Fibroblast of skin of left quadriceps (primary cell): ENCODE data around the gene MRPL1.
"Not testable (repeated sequence)": the region's sequence is repeated elsewhere in the genome, so short reads cannot be mapped to it uniquely, and the experiment has no call there.

Experiments
- DNase-seq, 2 experiments: peaks; one replicate each; pipeline ENCODE4 v3.0.0-alpha.2; 2013; ENCODE audit warnings: low read depth in 2 of 2

MRPL1 gene

DNA sequence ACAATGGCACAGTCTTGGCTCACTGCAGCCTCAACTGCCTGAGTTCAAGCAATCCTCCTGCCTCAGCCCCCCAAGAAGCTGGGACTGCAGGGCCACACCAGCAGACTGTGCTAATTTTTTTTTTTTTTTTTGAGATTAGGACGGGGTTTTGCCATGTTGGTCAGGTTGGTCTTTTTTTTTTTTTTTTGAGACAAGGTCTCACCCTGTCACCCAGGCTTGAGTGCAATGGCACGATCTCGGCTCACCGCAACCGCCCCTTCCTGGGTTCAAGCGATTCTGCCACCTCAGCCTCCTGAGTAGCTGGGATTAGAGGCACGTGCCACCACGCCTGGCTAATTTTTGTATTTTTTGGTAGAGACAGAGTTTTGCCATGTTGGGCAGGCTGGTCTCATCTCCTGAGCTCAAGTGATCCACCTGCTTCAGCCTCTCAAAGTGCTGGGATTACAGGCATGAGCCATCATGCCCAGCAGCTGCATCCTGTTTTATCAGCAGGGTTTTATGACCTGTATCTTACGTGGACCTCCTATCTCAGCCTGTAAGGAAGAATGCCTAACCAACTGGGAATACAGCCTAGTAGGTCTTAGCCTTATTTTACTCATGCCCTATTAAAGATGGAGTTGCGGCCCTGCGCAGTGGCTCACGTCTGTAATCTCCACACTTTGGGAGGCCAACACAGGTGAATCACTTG is 13.2 kb upstream of the MRPL1 start:
- no peak for DNase-seq

GRCh38 chr4:77852892-77853495 is 9.6 kb upstream of the MRPL1 start:
- DNase-seq, result no peak

DNA sequence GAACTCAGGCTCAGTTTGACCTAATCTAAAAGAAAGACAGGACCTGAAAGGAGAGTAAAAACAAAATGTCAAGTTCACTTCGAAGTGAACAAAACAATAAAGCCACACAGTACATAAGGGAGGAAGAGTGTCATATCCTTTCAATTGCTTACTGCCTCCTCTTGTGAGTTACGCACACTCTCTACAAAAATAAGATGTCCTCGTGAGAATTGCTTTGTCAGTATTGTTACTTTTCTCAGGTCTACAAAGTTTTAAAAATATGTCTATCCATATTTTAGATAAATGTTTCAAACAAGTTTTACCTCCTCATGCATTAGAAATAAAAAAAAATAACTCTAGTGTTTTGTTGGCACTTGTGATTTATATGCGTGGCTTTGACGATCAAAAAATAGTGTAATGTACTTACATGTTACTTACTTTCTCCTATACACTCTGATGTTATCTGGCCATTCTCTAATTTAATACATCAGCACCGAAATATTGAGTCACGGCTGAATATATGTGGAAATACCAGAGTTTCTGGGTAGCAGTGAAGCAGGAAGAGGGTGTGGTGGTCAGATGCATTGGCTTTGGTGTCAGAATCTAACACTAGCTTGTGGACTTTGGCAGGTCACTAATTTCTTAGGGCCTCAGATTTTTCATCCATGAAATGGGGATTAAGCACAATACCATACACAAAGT is 8.1 kb upstream of the MRPL1 start:
- no peak for DNase-seq

- DNase-seq, result no peak
Measured at GRCh38 chr4:77856152-77856551, 6.5 kb upstream of the MRPL1 start.

DNA sequence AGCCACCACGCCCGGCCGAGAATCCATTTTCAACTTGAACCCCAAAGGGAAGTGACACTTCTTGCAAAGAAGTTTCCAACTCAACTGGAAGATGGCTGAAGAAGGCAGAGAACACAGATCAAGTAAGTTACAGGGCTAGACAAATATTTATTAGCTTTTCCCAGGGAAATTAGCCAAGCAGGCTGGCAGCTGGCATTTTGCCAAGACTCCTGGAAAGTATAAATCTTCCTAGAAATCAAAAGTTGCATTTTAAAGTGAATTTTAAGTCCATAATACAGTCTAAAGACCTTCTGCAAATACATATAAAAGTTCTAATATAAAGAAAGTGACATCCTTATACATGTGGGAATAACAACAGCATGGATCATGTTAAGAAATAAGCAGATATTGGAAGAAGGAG is 3.4 kb upstream of the MRPL1 start:
- no peak for DNase-seq

- no peak for DNase-seq
Measured at GRCh38 chr4:77861495-77861894, 1.1 kb upstream of the MRPL1 start.

- DNase-seq, result not testable (repeated sequence)
Measured at GRCh38 chr4:77863341-77863740, 711 bp downstream of the MRPL1 start.

- DNase-seq, result no peak
Measured at GRCh38 chr4:77865259-77865658, 2.6 kb downstream of the MRPL1 start.

- DNase-seq, result no peak
Measured at GRCh38 chr4:77872723-77873445, 10.3 kb downstream of the MRPL1 start.

DNA sequence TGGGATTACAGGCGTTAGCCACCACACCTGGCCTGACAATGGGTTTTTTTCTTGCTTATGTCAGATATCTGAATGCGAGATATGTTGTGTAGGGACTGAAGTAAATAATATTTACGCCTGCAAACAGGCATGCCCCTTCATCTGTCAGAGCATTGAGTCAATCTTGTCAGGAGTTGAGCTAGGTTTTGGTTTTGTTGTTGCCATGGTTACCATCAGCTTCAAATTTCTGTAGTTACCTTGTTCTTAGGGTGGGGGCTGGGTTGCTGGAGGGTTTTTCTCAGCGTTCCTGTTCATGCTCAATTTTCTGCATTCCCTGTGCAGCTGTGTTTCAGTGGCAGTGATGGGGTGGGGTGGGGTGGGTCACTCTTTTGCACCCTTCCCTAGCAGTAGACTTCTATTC is 14.5 kb downstream of the MRPL1 start:
- DNase-seq, result no peak

DNA sequence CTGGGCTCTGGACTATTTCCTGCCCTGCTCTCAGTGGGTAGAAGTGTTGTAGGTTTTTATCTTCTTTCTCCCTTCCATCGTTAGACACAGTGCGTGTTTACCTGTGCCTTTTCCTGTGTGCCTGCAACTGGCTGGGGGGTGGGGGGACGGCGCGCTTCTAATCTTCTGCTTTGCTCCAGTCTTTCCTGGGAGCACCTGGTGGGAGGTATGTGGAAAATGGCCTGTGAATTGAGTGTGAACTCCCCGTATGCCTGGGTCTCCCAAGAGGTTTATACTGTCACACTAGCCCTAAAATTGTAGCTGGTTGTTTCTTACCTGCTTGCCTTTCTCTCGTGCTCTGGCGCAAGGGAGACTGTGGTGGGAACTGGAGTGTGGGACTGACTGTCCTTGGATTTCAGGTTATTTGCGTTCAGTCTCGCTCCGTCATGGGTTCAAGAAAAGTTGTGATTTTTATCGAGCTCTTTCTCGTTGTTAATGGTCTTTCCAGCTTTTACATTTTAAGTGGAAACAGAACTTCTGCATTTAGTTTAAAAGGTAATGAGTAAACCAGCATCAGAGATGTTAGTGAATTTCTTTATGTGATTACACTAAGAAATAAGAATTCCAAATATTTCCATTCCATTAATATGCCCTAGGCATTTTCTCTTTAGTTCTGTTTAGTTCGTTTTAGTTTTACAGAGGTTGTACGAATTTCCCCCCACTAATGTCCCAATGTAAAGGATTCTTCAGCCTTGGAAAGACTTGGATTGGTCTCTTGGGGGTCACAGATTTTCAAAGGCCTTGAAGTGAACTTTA is 15.3 kb downstream of the MRPL1 start:
- DNase-seq, result no peak

DNA sequence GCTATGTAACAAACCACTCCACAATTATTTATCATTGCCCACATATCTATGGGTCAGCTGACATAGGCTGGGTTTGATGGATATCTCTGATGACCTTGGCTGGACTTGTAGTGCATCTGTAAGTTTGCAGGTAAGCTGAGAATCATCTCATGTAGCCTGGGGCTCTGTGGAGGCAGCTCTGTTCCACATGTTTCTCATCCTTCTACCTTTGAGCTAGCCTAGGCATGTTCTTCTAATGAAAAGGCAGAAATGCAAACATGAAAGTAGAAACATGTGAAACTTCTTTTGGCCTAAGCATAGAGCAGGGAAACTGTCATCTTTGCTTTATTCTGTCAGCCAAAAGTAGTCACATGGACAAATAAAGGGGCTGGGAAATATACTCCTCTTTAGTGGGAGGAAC is 18.2 kb downstream of the MRPL1 start:
- no peak for DNase-seq

- no peak for DNase-seq
Measured at GRCh38 chr4:77881460-77882295, 19.0 kb downstream of the MRPL1 start.

DNA sequence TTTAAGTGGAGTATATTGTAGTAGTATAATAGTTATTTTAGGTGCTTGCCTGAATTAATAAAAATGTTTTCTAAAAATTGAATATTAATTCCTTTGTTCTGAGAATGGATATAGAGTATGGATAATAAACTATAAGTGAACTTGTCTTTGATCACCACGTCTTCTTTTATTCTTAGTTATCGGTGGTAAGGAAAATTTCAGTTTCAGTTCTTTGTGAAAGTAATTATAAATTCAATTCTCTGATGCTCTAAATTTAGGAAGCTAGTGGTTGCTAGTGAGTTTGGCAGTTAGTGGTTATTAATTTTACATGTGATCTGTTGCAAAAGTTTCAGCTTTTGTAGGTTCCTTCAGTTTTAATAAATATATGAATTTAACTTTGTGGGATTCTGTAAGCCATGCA is 30.8 kb downstream of the MRPL1 start:
- DNase-seq, result no peak

- no peak for DNase-seq
Measured at GRCh38 chr4:77899607-77900006, 37.0 kb downstream of the MRPL1 start.

DNA sequence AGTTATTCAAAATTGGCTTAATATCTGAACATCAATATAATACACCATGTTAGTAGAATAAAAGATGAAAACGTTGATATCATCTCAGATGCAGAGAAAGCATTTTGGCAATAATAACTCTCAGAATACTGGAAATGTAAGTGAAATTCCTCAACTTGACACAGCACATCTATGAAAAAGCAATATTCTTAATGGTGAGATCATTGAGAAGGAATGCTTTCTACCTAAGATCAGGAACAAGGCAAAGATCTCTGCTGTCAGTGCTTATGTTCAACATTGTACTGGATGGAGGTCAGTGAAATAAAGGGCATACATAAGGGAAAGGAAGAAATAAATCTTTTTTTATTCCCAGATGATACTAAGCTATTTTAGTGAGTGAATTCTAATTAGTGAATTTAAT is 40.6 kb downstream of the MRPL1 start:
- no peak for DNase-seq

- no peak for DNase-seq
Measured at GRCh38 chr4:77905651-77906263, 43.1 kb downstream of the MRPL1 start.

GRCh38 chr4:77910676-77911075 is 48.0 kb downstream of the MRPL1 start:
- DNase-seq, result no peak

DNA sequence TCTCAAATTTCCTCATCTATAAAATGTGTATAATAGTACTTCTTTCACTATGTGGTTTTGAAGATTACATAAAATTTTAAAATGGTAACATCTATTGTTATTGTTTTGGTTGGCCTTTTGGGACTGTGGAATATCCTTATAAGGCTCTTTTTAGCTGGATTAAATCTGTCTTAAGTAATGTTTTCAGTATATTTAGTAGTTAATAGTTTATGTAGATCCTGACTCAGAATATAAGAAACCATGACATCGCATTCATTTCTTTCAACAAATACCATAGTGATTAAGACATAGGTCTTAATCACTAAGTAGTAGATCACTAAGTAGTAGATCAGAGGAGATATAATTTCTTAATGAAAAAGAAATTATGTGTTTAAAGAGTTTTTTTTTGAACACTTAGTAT is 48.5 kb downstream of the MRPL1 start:
- DNase-seq, result no peak

- DNase-seq, result peak in 1 of 2 experiments; percentile 30
Measured at GRCh38 chr4:77911842-77912450, 49.3 kb downstream of the MRPL1 start.
